GM12872 (cell line): Measurements from ENCODE around the gene IARS2.

ENCODE experiments used
- CTCF ChIP-seq: IDR thresholded peaks from 3 replicates; pipeline ENCODE4 v1.5.1; 2011; ENCODE audit warnings: low read depth, mild to moderate bottlenecking, low read length, moderate library complexity; ENCODE audit not compliant: insufficient read depth

IARS2 gene

GRCh38 chr1:220160027-220160426 is 66.1 kb downstream of the IARS2 start:
- no peak for TF ChIP-seq CTCF

- TF ChIP-seq CTCF, result no peak
Observed at GRCh38 chr1:220164116-220164515, 70.2 kb downstream of the IARS2 start.

- TF ChIP-seq CTCF, result no peak
Observed at GRCh38 chr1:220164517-220164916, 70.6 kb downstream of the IARS2 start.

GRCh38 chr1:220166853-220167252 is 72.9 kb downstream of the IARS2 start:
- TF ChIP-seq CTCF, result no peak

GRCh38 chr1:220170836-220171526 is 77.0 kb downstream of the IARS2 start:
- no peak for TF ChIP-seq CTCF

- no peak for TF ChIP-seq CTCF
Observed at GRCh38 chr1:220176540-220176939, 82.6 kb downstream of the IARS2 start.

GRCh38 chr1:220182111-220182510 is 88.2 kb downstream of the IARS2 start:
- TF ChIP-seq CTCF, result no peak
